Heart left ventricle (tissue), 13 donors: ENCODE measurements around the gene RXRA.

Experiments used
- POLR2A ChIP-seq, 2 donors: fragments of 450-650 bp; IDR thresholded peaks; one replicate each; pipeline ENCODE4 v1.6.1; 2017; ENCODE audit warnings: antibody characterized with exemption in 2 of 2, mild to moderate bottlenecking in 2 of 2, moderate library complexity in 2 of 2
- TF ChIP-seq, protein P1 (sequence below), 12 donors: fragments of 200-600 bp; sonication (generic) in 4 of 12; IDR thresholded peaks; one replicate each; pipeline versions ENCODE4 v1.5.0 to v1.8.0; 2018 to 2022; ENCODE audit warnings: antibody characterized with exemption in 12 of 12, mild to moderate bottlenecking in 5 of 12
- donor health status: ischemic (EF 13 %, LVEDD 7.1; RV severe dilation, severe dysfunction).
- donor health status: DM: no; HTN: yes; CAD: no.
- donor health status: DM: no; HTN: no; CAD: no.
- donor health status: ischemic (EF 25% LVEDD 6.9; RV normal size, moderate dysfunction).
- donor health status: ischemic (EF 25% LVEDD 5.7; RV mildly dilated, moderate dysfunction).
- donor health status: ischemic (EF 35%, LVEDD 5.7; RV mildly dilated, moderate dysfunction).
- donor health status: nonischemic (EF 11% LVEDD 7.7; RV severe dilation, severe dysfunction).
- donor health status: DM: yes; HTN: yes; CAD: no.
- donor health status: PGD.
- donor health status: ischemic (EF 29% LVEDD 5.4; RV normal size, mild dysfunction).
- donor health status: nonischemic (EF 23%, LVEDD 6.1; RV moderate dilation, normal function).

DNA sequence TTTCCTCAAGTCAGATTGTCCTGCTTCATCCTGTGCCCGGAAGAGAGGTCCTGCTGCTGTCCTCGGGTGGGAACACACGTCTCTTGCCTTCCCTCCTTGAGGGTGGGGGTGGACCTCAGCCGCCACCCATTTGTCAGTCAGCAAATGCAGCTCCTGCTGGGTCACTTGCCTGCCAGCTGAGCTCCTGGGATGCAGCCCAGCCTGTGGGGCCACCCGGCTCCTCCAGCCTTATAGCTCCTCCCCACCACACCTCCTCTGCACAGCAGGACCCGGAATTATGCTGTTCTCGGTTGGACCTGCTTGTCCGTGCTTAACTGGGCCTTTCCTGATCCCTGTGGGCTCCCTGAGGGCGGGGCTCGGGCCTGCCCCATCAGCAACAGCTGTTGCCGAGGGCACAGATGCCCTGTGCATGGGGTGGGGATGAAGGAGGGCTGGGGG lies 52.7 kb downstream of the RXRA start:
- TF ChIP-seq, protein P1, sequence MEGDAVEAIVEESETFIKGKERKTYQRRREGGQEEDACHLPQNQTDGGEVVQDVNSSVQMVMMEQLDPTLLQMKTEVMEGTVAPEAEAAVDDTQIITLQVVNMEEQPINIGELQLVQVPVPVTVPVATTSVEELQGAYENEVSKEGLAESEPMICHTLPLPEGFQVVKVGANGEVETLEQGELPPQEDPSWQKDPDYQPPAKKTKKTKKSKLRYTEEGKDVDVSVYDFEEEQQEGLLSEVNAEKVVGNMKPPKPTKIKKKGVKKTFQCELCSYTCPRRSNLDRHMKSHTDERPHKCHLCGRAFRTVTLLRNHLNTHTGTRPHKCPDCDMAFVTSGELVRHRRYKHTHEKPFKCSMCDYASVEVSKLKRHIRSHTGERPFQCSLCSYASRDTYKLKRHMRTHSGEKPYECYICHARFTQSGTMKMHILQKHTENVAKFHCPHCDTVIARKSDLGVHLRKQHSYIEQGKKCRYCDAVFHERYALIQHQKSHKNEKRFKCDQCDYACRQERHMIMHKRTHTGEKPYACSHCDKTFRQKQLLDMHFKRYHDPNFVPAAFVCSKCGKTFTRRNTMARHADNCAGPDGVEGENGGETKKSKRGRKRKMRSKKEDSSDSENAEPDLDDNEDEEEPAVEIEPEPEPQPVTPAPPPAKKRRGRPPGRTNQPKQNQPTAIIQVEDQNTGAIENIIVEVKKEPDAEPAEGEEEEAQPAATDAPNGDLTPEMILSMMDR (IDR thresholded peaks at IDR 0.05), result no peak
- TF ChIP-seq POLR2A (IDR thresholded peaks at IDR 0.05), result no peak
